Calu3 (cell line): ENCODE measurements around the gene DNAI1. TPM values are rescaled to one million over a fixed set of nuclear protein-coding genes. Genes with fewer than 3 reads are reported as not detected.
"Not testable (repeated sequence)": the region's sequence is repeated elsewhere in the genome, so short reads cannot be mapped to it uniquely, and the experiment has no call there.

Experiments
- BruUV-seq: library from RNA; stranded (reverse); fragments of 400-500 nt; replicated peaks from 2 replicates; lab custom pipeline; 2021; lab: Mats Ljungman, UMichigan
- CTCF ChIA-PET: fragments of 300-600 bp; sonication (Branson Sonifier 250); formaldehyde crosslinking; loops from one replicate; lab custom pipeline; 2022; ENCODE audit warnings: antibody characterized with exemption; lab: Charles Lee
- DNase-seq: peaks from one replicate; pipeline ENCODE4 v3.0.0; 2022
- H3K27ac Mint-ChIP-seq: one replicate; pipeline ENCODE4 v1.8.0; 2022; ENCODE audit warnings: mixed read lengths; ENCODE audit not compliant: unreplicated experiment
- H3K27me3 Mint-ChIP-seq: one replicate; pipeline ENCODE4 v1.8.0; 2022; ENCODE audit warnings: mixed read lengths; ENCODE audit not compliant: unreplicated experiment
- H3K36me3 Mint-ChIP-seq: one replicate; pipeline ENCODE4 v1.8.0; 2022; ENCODE audit warnings: mild to moderate bottlenecking, moderate library complexity, mixed read lengths; ENCODE audit not compliant: insufficient read depth, unreplicated experiment
- H3K4me1 Mint-ChIP-seq: one replicate; pipeline ENCODE4 v1.8.0; 2022; ENCODE audit warnings: mild to moderate bottlenecking, low read depth, mixed read lengths; ENCODE audit not compliant: unreplicated experiment
- H3K4me3 Mint-ChIP-seq: one replicate; pipeline ENCODE4 v1.8.0; 2022; ENCODE audit warnings: mild to moderate bottlenecking, low read depth, moderate library complexity, mixed read lengths; ENCODE audit not compliant: unreplicated experiment
- H3K9me3 Mint-ChIP-seq: one replicate; pipeline ENCODE4 v1.8.0; 2022; ENCODE audit warnings: low read depth, mixed read lengths; ENCODE audit not compliant: unreplicated experiment
- intact Hi-C: fragments of 100-400 bp; cut with micrococcal nuclease; formaldehyde crosslinking; loops from one replicate; pipeline ENCODE4 v1.10.0; 2022; ENCODE audit not compliant: unreplicated experiment
- total RNA-seq: library from RNA; stranded (reverse); gene quantifications from 2 replicates; pipeline ENCODE4 v1.2.3, GENCODE V29; 2022
- TF ChIP-seq, protein P1 (sequence below): fragments of 200-600 bp; IDR thresholded peaks from one replicate; pipeline ENCODE4 v1.8.0; 2022; ENCODE audit warnings: antibody characterized with exemption; ENCODE audit not compliant: unreplicated experiment

Gene DNAI1
- total RNA-seq, 1 experiment from 2014 or later = not detected

DNA sequence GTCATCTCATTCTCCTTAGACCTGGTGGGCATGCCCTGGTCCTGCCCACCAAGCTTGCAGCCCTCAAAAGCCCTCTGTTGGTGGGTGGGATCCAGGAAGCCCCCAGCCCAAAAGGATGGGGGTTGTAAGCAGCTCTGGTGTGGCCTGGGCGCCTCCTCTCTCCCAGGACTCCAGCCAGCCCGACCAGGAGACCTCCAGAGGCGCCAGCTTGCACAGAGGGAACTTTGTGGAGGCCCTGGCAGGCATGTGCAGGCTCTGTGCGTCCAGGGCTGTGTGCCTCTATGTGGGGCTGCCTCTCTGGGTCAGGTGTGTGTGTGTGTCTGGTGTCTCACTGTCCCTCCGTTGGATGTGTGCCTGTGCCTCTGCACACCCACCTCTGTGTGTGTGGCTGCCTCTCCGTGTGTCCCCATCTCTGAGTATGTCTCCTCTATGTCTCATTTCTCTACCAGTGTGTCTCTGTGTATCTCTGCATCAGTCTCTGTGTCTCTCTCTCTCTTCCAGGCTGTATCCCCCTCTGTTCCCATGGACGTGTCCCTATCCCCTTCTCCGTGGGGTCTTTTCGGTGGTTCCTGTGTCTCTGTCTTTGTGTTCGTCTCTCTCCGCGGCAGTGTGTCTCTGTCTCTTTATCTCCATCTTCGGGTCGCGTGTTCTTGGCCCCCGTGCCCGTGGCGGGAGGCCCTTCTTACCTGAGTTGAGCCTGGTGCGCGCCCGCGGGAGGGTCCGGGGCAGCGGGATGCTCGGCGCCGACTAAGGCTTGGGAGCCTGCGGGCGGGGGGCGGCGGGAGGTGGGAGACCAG is 63.7 kb downstream of the DNAI1 start:
- TF ChIP-seq, protein P1, sequence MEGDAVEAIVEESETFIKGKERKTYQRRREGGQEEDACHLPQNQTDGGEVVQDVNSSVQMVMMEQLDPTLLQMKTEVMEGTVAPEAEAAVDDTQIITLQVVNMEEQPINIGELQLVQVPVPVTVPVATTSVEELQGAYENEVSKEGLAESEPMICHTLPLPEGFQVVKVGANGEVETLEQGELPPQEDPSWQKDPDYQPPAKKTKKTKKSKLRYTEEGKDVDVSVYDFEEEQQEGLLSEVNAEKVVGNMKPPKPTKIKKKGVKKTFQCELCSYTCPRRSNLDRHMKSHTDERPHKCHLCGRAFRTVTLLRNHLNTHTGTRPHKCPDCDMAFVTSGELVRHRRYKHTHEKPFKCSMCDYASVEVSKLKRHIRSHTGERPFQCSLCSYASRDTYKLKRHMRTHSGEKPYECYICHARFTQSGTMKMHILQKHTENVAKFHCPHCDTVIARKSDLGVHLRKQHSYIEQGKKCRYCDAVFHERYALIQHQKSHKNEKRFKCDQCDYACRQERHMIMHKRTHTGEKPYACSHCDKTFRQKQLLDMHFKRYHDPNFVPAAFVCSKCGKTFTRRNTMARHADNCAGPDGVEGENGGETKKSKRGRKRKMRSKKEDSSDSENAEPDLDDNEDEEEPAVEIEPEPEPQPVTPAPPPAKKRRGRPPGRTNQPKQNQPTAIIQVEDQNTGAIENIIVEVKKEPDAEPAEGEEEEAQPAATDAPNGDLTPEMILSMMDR = no peak
- intact Hi-C loops = no loop called here
- no peak overlapping the region for H3K27ac Mint-ChIP-seq
- CTCF ChIA-PET = interaction anchor here (0.6 kb wide), 1 partner anchor 502 kb away, joined by 4 read pairs; no protein-coding TSS in a partner anchor
- H3K9me3 Mint-ChIP-seq = no peaks in the 10 kb centered on the region
- no peaks in the 10 kb centered on the region for H3K36me3 Mint-ChIP-seq
- peaks cover 82% of the 10 kb centered on the region for H3K27me3 Mint-ChIP-seq
- no TSS peak for BruUV-seq
- H3K4me1 Mint-ChIP-seq = peaks cover 9% of the 10 kb centered on the region
- DNase-seq = no peak
- H3K4me3 Mint-ChIP-seq = peak overlapping the region; percentile 45

DNA sequence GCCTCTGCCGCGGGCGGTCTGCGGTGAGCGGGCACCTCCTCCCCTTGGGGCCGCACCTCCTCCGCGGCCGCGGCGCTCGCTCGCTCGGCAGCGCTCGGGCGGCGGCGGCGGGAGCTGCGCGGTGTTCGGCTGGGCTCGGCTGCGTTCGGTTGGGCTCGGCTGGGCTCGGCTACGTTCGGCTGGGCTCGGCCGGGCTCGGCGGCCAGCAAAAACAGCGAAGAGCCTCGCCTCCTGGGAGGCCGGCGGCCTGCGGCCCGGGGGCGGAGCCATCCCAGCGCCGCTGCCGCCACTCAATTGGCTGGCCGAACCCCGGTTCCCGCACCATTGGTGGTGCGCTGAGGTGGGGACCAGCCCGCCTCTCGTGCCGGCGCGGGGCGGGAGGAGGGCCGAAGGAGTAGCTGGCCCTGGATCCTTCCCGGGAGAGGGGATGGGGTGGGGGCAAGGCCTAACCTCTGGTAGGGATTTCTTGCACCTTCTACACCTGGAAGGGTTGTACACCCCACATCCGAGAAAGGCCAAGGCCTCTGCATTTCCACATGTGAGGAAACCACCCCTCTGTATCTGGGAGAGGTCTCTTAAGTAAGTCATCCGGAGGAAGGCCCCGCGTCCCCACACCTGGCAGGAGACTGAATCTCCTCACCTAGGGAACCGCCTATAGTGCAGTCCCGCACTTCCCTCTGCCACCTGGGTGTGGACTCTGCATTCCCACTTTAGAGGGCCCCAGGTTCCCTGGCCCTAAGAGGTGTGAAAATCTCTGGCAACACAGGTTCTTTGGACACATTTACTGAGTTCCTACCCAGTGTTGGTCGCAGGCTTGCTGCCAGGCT is 64.6 kb downstream of the DNAI1 start, which contains the start of gene ENHO:
ENHO (minus strand) TSS at position 20 of the 827 bp plus-strand sequence. CDS start 1,295 bp downstream, outside the sequence.
- DNase-seq = peak; percentile 87
- Mint-ChIP-seq H3K36me3 (no peaks in the 10 kb centered on the region), H3K9me3 (no peaks in the 10 kb centered on the region), H3K4me3 (peak within 1 kb of the TSS; percentile 45), H3K4me1 (peaks cover 9% of the 10 kb centered on the region), H3K27ac (no peak within 1 kb of the TSS), H3K27me3 (peaks cover 76% of the 10 kb centered on the region)
- intact Hi-C loops = no loop called here
- no TSS peak for BruUV-seq
- TF ChIP-seq, protein P1 = no peak
- CTCF ChIA-PET = no interaction called here

DNA sequence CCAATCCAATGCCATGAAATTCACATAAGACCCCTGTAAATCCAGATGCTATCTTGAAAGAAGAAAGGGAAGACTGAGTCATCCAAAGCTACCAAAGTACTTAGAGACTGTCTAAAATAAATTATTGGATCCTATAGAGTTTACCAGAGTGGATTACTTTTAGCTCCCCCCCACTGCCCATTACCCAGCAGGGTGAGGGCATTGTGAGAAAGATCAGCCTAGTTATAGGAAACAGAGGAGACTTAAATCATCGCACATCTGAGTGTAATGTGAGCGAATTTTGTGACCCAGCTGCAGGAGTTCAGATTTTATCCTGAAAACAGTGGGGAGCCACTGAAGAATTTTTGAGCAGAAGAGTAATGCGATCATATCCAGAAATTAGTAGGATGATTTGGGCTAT is 65.7 kb downstream of the DNAI1 start:
- Mint-ChIP-seq H3K27ac (no peak overlapping the region), H3K36me3 (no peaks in the 10 kb centered on the region), H3K9me3 (no peaks in the 10 kb centered on the region), H3K4me1 (peaks cover 9% of the 10 kb centered on the region), H3K27me3 (peaks cover 72% of the 10 kb centered on the region), H3K4me3 (no peak overlapping the region)
- no peak for DNase-seq
- CTCF ChIA-PET = interaction anchor here (0.6 kb wide), 1 partner anchor 84 kb away, joined by 3 read pairs; no protein-coding TSS in a partner anchor
- intact Hi-C loops = no loop called here
- BruUV-seq = no TSS peak
- TF ChIP-seq, protein P1 = no peak

DNA sequence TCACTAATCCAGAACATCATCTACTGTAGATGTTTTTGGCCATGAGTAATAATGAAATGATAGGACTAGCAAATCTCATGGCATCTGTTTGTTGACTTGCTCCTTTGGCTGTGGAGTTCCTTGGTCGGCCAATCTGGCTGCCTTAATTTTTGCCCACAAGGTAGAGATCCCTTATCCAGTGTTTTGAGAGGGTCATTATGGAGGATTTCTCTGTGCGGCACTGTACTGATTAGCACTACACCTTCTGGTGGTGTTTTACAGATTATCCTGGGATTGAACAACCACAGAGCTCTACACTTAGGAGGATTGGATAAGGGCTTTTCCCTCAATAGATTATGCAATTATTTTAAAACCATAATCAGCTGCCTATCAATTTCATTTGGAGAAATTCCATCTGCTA is 67.4 kb downstream of the DNAI1 start:
- Mint-ChIP-seq H3K4me1 (peaks cover 9% of the 10 kb centered on the region), H3K27ac (no peak overlapping the region), H3K27me3 (peaks cover 72% of the 10 kb centered on the region), H3K4me3 (no peak overlapping the region), H3K36me3 (no peaks in the 10 kb centered on the region), H3K9me3 (no peaks in the 10 kb centered on the region)
- CTCF ChIA-PET = no interaction called here
- no peak for DNase-seq
- intact Hi-C loops = no loop called here
- BruUV-seq = no TSS peak
- TF ChIP-seq, protein P1 = no peak

DNA sequence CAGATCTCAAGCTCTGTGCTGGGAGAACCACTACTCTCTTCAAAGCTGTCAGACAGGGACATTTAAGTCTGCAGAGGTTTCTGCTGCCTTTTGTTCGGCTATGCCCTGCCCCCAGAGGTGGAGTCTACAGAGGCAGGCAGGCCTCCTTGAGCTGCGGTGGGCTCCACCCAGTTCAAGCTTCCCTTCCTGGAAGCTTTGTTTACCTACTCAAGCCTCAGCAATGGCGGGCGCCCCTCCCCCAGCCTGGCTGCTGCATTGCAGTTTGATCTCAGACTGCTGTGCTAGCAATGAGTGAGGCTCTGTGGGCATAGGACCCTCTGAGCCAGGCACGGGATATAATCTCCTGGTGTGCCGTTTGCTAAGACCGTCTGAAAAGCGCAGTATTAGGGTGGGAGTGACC is 73.4 kb downstream of the DNAI1 start:
- peaks cover 61% of the 10 kb centered on the region for H3K27me3 Mint-ChIP-seq
- H3K4me1 Mint-ChIP-seq, H3K4me3 Mint-ChIP-seq, CTCF ChIA-PET, H3K36me3 Mint-ChIP-seq, H3K27ac Mint-ChIP-seq, DNase-seq, H3K9me3 Mint-ChIP-seq, intact Hi-C loops, BruUV-seq: not testable (repeated sequence)
